PC-9 (cell line): ENCODE data around the gene MFSD8.

ENCODE experiments used
- EZH2 ChIP-seq: fragments of 200-600 bp; sonication (generic); IDR thresholded peaks from 2 replicates; pipeline ENCODE4 v1.8.0; 2017; ENCODE audit warnings: antibody characterized with exemption, low read depth
- TF ChIP-seq, protein P1 (sequence below): fragments of 200-600 bp; sonication (generic); conservative IDR thresholded peaks from 2 replicates; pipeline ENCODE4 v1.6.1; 2017; ENCODE audit warnings: mixed run types, antibody characterized with exemption, mild to moderate bottlenecking, moderate library complexity

DNA sequence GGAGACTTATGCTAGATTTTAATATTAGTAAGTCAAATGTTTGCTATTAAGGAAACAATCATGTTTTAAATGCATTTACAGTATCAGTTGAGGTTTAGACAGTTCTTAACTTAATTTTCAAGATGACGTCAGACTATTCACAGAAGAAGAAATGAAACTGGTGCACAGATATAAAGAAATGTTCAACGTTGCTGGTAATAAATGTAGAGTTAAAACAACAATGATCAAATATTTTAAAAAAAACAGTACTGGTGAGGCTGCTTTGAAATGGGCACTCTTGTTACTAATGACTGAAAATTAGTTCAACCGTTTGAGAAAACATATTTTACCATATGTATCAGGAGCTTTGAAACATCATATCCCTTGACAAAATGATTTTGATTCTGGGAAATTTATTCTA is 44.5 kb upstream of the MFSD8 start:
- TF ChIP-seq, protein P1, sequence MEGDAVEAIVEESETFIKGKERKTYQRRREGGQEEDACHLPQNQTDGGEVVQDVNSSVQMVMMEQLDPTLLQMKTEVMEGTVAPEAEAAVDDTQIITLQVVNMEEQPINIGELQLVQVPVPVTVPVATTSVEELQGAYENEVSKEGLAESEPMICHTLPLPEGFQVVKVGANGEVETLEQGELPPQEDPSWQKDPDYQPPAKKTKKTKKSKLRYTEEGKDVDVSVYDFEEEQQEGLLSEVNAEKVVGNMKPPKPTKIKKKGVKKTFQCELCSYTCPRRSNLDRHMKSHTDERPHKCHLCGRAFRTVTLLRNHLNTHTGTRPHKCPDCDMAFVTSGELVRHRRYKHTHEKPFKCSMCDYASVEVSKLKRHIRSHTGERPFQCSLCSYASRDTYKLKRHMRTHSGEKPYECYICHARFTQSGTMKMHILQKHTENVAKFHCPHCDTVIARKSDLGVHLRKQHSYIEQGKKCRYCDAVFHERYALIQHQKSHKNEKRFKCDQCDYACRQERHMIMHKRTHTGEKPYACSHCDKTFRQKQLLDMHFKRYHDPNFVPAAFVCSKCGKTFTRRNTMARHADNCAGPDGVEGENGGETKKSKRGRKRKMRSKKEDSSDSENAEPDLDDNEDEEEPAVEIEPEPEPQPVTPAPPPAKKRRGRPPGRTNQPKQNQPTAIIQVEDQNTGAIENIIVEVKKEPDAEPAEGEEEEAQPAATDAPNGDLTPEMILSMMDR = no peak
- no peak for TF ChIP-seq EZH2
